Liver (tissue), 3 donors: Measurements from ENCODE around the gene RAMP3.

Experiments used
- CTCF ChIP-seq: fragments of 150-350 bp; IDR thresholded peaks from 2 replicates; pipeline ENCODE4 v1.5.1; 2017; ENCODE audit warnings: improper control_type of control experiment, low read depth, low read length; ENCODE audit not compliant: missing input control
- EGR1 ChIP-seq, 2 donors: IDR thresholded peaks; 2 replicates each; pipeline ENCODE4 v1.6.1; 2016 to 2018; ENCODE audit warnings: antibody characterized with exemption in 2 of 2, low read depth in 2 of 2
- FOXA1 ChIP-seq: IDR thresholded peaks from 2 replicates; pipeline ENCODE4 v1.6.1; 2016; ENCODE audit warnings: antibody characterized with exemption
- GABPA ChIP-seq, 2 donors: IDR thresholded peaks in 1 of 2; conservative IDR thresholded peaks in 1 of 2; 2 replicates each; pipeline ENCODE4 v1.6.1; 2016; ENCODE audit warnings: antibody characterized with exemption in 2 of 2, mild to moderate bottlenecking in 1 of 2, moderate library complexity in 1 of 2
- HNF4G ChIP-seq: IDR thresholded peaks from 2 replicates; pipeline ENCODE4 v1.6.1; 2016; ENCODE audit warnings: antibody characterized with exemption
- JUND ChIP-seq, 2 donors: IDR thresholded peaks; 2 replicates each; pipeline ENCODE4 v1.6.1; 2016; ENCODE audit warnings: antibody characterized with exemption in 2 of 2
- MAX ChIP-seq: IDR thresholded peaks from 2 replicates; pipeline ENCODE4 v1.6.1; 2016; ENCODE audit warnings: antibody characterized with exemption
- REST ChIP-seq: IDR thresholded peaks from 2 replicates; pipeline ENCODE4 v1.6.1; 2016; ENCODE audit warnings: antibody characterized with exemption, mild to moderate bottlenecking
- RXRA ChIP-seq, 2 donors: IDR thresholded peaks; 2 replicates each; pipeline ENCODE4 v1.6.1; 2017 to 2018; ENCODE audit warnings: antibody characterized with exemption in 2 of 2, mild to moderate bottlenecking in 1 of 2
- TAF1 ChIP-seq: conservative IDR thresholded peaks from 2 replicates; pipeline ENCODE4 v1.6.1; 2016; ENCODE audit warnings: antibody characterized with exemption, mild to moderate bottlenecking
- YY1 ChIP-seq: IDR thresholded peaks from 2 replicates; pipeline ENCODE4 v1.6.1; 2016; ENCODE audit warnings: antibody characterized with exemption, mild to moderate bottlenecking
- donor health status: healthy.
- donor health status: healthy.

GRCh38 chr7:45112648-45113047 is 44.9 kb upstream of the RAMP3 start:
- TF ChIP-seq CTCF (no peak), YY1 (no peak), HNF4G (no peak), GABPA (IDR thresholded peaks at IDR 0.05 in 1 of 2, conservative IDR thresholded peaks at IDR 0.05 in 1 of 2) (no peak), JUND (IDR thresholded peaks at IDR 0.05) (no peak), TAF1 (no peak), RXRA (IDR thresholded peaks at IDR 0.05) (no peak), MAX (no peak), REST (no peak), FOXA1 (no peak), EGR1 (IDR thresholded peaks at IDR 0.05; ENCODE audit: low read depth in 2 of 2) (no peak)
